SK-N-SH (cell line): ENCODE results near the gene KNCN.

Experiments used
- ELF1 ChIP-seq: IDR thresholded peaks from 2 replicates; pipeline ENCODE4 v1.4.0; 2012
- EP300 ChIP-seq, 2 experiments: IDR thresholded peaks; 2 replicates each; pipeline versions ENCODE4 v1.4.0 to v1.6.1; 2012; ENCODE audit warnings: borderline replicate concordance in 1 of 2, low read depth in 1 of 2, low read length in 1 of 2
- EZH2phosphoT487 ChIP-seq: fragments of 200-600 bp; sonication (generic); IDR thresholded peaks from 2 replicates; pipeline ENCODE4 v1.6.1; 2017; ENCODE audit warnings: low read depth, mixed run types, mild to moderate bottlenecking, antibody characterized with exemption, moderate library complexity, borderline replicate concordance
- FOXM1 ChIP-seq: IDR thresholded peaks from 2 replicates; pipeline ENCODE4 v1.4.0; 2012; ENCODE audit warnings: low read depth, mild to moderate bottlenecking
- GATA2 ChIP-seq: sonication (generic); formaldehyde crosslinking; IDR thresholded peaks from 2 replicates; pipeline ENCODE4 v1.5.0; 2020; ENCODE audit warnings: mild to moderate bottlenecking, missing genetic modification reagents
- JUND ChIP-seq: IDR thresholded peaks from 2 replicates; pipeline ENCODE4 v1.4.0; 2012
- MXI1 ChIP-seq: IDR thresholded peaks from 2 replicates; pipeline ENCODE4 v1.6.1; 2012; ENCODE audit warnings: mild to moderate bottlenecking, low read depth, low read length, improper control_type of control experiment
- POLR2AphosphoS5 ChIP-seq: IDR thresholded peaks from 2 replicates; pipeline ENCODE4 v1.6.1; 2012; ENCODE audit warnings: low read depth, low read length
- RAD21 ChIP-seq: IDR thresholded peaks from 2 replicates; pipeline ENCODE4 v1.6.1; 2012; ENCODE audit warnings: mild to moderate bottlenecking, low read length
- RFX5 ChIP-seq: IDR thresholded peaks from 2 replicates; pipeline ENCODE4 v1.6.1; 2012; ENCODE audit warnings: mild to moderate bottlenecking, improper control_type of control experiment, low read length
- SMC3 ChIP-seq: IDR thresholded peaks from 2 replicates; pipeline ENCODE4 v1.6.1; 2012; ENCODE audit warnings: low read depth, low read length, improper control_type of control experiment
- TAF1 ChIP-seq: IDR thresholded peaks from 2 replicates; pipeline ENCODE4 v1.6.1; 2012; ENCODE audit warnings: low read depth, mild to moderate bottlenecking, low read length, moderate library complexity, borderline replicate concordance
- TF ChIP-seq, protein P1 (sequence below): fragments of 200-600 bp; sonication (generic); IDR thresholded peaks from 2 replicates; pipeline ENCODE4 v1.6.1; 2017; ENCODE audit warnings: antibody characterized with exemption, mild to moderate bottlenecking, moderate library complexity
- TF ChIP-seq, protein P2 (sequence below): IDR thresholded peaks from 2 replicates; pipeline ENCODE4; 2012

DNA sequence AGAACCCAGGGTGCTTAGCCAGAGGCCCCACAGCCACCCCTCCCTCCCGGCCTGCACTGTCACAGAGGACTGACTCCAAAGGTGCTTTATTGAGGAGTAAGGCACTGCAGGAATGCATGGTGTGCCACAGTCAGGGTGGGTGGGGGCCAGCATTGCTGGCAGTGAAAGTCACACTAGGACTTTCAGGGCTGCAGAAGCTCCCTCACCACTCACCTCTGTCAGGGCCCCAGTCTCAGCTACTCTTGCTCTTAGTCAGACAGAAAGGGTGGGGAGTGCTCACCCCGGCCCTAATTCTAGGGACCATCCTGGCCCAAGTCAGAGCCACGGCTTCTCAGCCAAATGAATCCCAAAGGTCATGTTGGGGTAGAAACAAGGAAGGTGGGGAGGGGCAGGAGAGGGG is 19.4 kb downstream of the KNCN start:
- no peak for TF ChIP-seq SMC3
- no peak for TF ChIP-seq ELF1
- TF ChIP-seq POLR2AphosphoS5 = no peak
- TF ChIP-seq, protein P1, sequence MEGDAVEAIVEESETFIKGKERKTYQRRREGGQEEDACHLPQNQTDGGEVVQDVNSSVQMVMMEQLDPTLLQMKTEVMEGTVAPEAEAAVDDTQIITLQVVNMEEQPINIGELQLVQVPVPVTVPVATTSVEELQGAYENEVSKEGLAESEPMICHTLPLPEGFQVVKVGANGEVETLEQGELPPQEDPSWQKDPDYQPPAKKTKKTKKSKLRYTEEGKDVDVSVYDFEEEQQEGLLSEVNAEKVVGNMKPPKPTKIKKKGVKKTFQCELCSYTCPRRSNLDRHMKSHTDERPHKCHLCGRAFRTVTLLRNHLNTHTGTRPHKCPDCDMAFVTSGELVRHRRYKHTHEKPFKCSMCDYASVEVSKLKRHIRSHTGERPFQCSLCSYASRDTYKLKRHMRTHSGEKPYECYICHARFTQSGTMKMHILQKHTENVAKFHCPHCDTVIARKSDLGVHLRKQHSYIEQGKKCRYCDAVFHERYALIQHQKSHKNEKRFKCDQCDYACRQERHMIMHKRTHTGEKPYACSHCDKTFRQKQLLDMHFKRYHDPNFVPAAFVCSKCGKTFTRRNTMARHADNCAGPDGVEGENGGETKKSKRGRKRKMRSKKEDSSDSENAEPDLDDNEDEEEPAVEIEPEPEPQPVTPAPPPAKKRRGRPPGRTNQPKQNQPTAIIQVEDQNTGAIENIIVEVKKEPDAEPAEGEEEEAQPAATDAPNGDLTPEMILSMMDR = no peak
- TF ChIP-seq EZH2phosphoT487 = no peak
- TF ChIP-seq MXI1 = no peak
- no peak for TF ChIP-seq EP300 (IDR thresholded peaks at IDR 0.05; ENCODE audit: borderline replicate concordance in 1 of 2, low read depth in 1 of 2, low read length in 1 of 2)
- no peak for TF ChIP-seq TAF1
- TF ChIP-seq FOXM1 = no peak
- no peak for TF ChIP-seq RFX5
- no peak for TF ChIP-seq JUND
- TF ChIP-seq GATA2 (CRISPR knock-in tag) = no peak
- no peak for TF ChIP-seq RAD21
- TF ChIP-seq, protein P2, sequence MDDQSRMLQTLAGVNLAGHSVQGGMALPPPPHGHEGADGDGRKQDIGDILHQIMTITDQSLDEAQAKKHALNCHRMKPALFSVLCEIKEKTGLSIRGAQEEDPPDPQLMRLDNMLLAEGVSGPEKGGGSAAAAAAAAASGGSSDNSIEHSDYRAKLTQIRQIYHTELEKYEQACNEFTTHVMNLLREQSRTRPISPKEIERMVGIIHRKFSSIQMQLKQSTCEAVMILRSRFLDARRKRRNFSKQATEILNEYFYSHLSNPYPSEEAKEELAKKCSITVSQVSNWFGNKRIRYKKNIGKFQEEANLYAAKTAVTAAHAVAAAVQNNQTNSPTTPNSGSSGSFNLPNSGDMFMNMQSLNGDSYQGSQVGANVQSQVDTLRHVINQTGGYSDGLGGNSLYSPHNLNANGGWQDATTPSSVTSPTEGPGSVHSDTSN = no peak
